Prostate gland (tissue), 2 donors: Measurements from ENCODE around the gene MPZ. TPM values are rescaled to one million over a fixed set of nuclear protein-coding genes. Genes with fewer than 3 reads are reported as not detected.

ENCODE experiments used
- DNase-seq: peaks from one replicate; pipeline ENCODE4 v3.0.0-alpha.2; 2019; ENCODE audit warnings: low spot score
- H3K27ac ChIP-seq, 2 donors: fragments of 200-600 bp; sonication (generic); 2 replicates each; pipeline ENCODE4 v1.5.1; 2017 to 2019
- H3K27me3 ChIP-seq: fragments of 200-600 bp; sonication (generic); replicated peaks from 2 replicates; pipeline ENCODE4 v1.5.1; 2019; ENCODE audit not compliant: insufficient read depth
- H3K36me3 ChIP-seq, 2 donors: fragments of 200-600 bp; sonication (generic); 1 replicate in 1 of 2; 2 replicates in 1 of 2; pipeline versions ENCODE4 v1.5.1 to v1.8.1; 2017 to 2019
- H3K4me1 ChIP-seq: fragments of 200-600 bp; sonication (generic); replicated peaks from 2 replicates; pipeline ENCODE4 v1.5.1; 2019
- H3K4me3 ChIP-seq, 2 donors: fragments of 200-600 bp; sonication (generic); 2 replicates each; pipeline ENCODE4 v1.5.1; 2017 to 2019
- H3K9me3 ChIP-seq: fragments of 200-600 bp; sonication (generic); 2 replicates; pipeline ENCODE4 v1.5.1; 2017
- CTCF ChIP-seq, 4 experiments: fragments of 200-600 bp in 2 of 4; fragments of 450-650 bp in 2 of 4; sonication (generic) in 2 of 4; IDR thresholded peaks; 1 replicate in 3 of 4; 2 replicates in 1 of 4; pipeline ENCODE4 v1.5.1; 2016 to 2019; ENCODE audit warnings: antibody characterized with exemption in 4 of 4, mild to moderate bottlenecking in 2 of 4, moderate library complexity in 2 of 4
- POLR2A ChIP-seq: fragments of 450-650 bp; IDR thresholded peaks from one replicate; pipeline ENCODE4 v1.6.1; 2016; ENCODE audit warnings: antibody characterized with exemption, mild to moderate bottlenecking
- POLR2AphosphoS5 ChIP-seq: sonication (generic); formaldehyde crosslinking; IDR thresholded peaks from one replicate; pipeline ENCODE4 v1.6.1; 2017; ENCODE audit warnings: antibody characterized with exemption
- WGBS: methylation state at CpG from one replicate; pipeline ENCODE4 v1.1.5; 2018; 5-methylcytosine and 5-hydroxymethylcytosine counted together
- intact Hi-C: fragments of 100-400 bp; cut with DNase I; formaldehyde crosslinking; loops from one replicate; pipeline ENCODE4 v1.14.2; 2022
- total RNA-seq, 2 donors: library from RNA; depleted of rRNA; stranded (reverse); fragments of >200 nt; gene quantifications; one replicate each; pipeline ENCODE4 v1.1.0, GENCODE V29; 2016

Gene MPZ
- total RNA-seq, 2 donors from 2014 or later, result 2.2 to 7.3 TPM

- H3K4me1 ChIP-seq, result no peaks in the 10 kb centered on the region
- intact Hi-C loops, result no loop called here
- no peak overlapping the region for H3K4me3 ChIP-seq
- TF ChIP-seq POLR2A (no peak), CTCF (IDR thresholded peaks at IDR 0.05) (no peak), POLR2AphosphoS5 (no peak)
- no peaks in the 10 kb centered on the region for H3K27me3 ChIP-seq
- H3K9me3 ChIP-seq, result no peaks in the 10 kb centered on the region
- H3K27ac ChIP-seq, result no peak overlapping the region
- H3K36me3 ChIP-seq, result no peaks in the 10 kb centered on the region
- WGBS, result 70% methylated on average over 3 of the region's 3 CpGs
- DNase-seq, result no peak
Measured at GRCh38 chr1:161274874-161275273, 34.9 kb downstream of the MPZ start.

GRCh38 chr1:161273402-161273801 lies 36.4 kb downstream of the MPZ start:
- no peak overlapping the region for H3K4me3 ChIP-seq
- H3K4me1 ChIP-seq, result no peaks in the 10 kb centered on the region
- H3K27ac ChIP-seq, result no peak overlapping the region
- WGBS, result 56% methylated on average over 3 of the region's 3 CpGs
- H3K9me3 ChIP-seq, result no peaks in the 10 kb centered on the region
- intact Hi-C loops, result no loop called here
- no peak for DNase-seq
- TF ChIP-seq POLR2A (no peak), POLR2AphosphoS5 (no peak), CTCF (IDR thresholded peaks at IDR 0.05) (no peak)
- H3K27me3 ChIP-seq, result no peaks in the 10 kb centered on the region
- no peaks in the 10 kb centered on the region for H3K36me3 ChIP-seq

- no peak overlapping the region for H3K27ac ChIP-seq
- no peak for DNase-seq
- 61% methylated on average over 3 of the region's 3 CpGs for WGBS
- H3K4me3 ChIP-seq, result no peak overlapping the region
- intact Hi-C loops, result no loop called here
- no peaks in the 10 kb centered on the region for H3K9me3 ChIP-seq
- no peaks in the 10 kb centered on the region for H3K36me3 ChIP-seq
- no peaks in the 10 kb centered on the region for H3K4me1 ChIP-seq
- H3K27me3 ChIP-seq, result no peaks in the 10 kb centered on the region
- TF ChIP-seq POLR2AphosphoS5, result no peak
- no peak for TF ChIP-seq POLR2A
- TF ChIP-seq CTCF (IDR thresholded peaks at IDR 0.05), result no peak
Measured at GRCh38 chr1:161267321-161267720, 42.4 kb downstream of the MPZ start.

GRCh38 chr1:161266836-161267235 lies 42.9 kb downstream of the MPZ start:
- intact Hi-C loops, result no loop called here

More at GRCh38 chr1:161266836-161267235, 42.9 kb downstream of the MPZ start:
- H3K9me3 ChIP-seq, result no peaks in the 10 kb centered on the region
- DNase-seq, result no peak
- no peaks in the 10 kb centered on the region for H3K36me3 ChIP-seq
- H3K4me1 ChIP-seq, result no peaks in the 10 kb centered on the region
- no peak overlapping the region for H3K4me3 ChIP-seq
- WGBS, result 58% methylated on average over 2 of the region's 2 CpGs
- TF ChIP-seq POLR2AphosphoS5, result no peak
- no peak for TF ChIP-seq POLR2A
- TF ChIP-seq CTCF (IDR thresholded peaks at IDR 0.05), result no peak
- H3K27me3 ChIP-seq, result no peaks in the 10 kb centered on the region
- H3K27ac ChIP-seq, result no peak overlapping the region
